ENCODE data around the gene FGR.

Gene FGR

DNA sequence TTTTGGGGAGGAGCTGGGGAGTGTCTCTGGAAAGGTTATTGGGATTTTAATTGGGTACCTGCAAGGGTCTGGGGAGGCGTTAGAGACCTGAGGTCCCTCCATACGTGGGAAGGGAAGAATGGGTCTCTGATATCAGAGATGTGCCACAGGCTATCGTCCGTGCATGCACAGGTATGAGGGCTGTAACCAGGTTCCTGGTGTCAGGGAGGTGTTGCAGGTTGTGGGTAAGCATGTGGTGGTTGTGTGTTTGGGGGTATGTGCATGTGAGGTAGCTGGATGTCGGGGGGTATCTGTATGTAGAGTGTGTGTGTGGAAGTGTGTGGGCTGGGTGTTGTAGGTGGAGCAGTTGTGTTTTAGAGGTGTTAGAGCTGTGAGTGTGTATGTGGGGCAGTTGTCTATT, 39.4 kb downstream of the FGR start:
- no peaks in the 10 kb centered on the region; the same call in 1 of the 2 replicates for H4K20me1 ChIP-seq (ENCODE audit: low read depth, low read length)
- H3K4me2 ChIP-seq (ENCODE audit: low read depth, low read length, poor library complexity, severe bottlenecking) = no peak overlapping the region

DNA sequence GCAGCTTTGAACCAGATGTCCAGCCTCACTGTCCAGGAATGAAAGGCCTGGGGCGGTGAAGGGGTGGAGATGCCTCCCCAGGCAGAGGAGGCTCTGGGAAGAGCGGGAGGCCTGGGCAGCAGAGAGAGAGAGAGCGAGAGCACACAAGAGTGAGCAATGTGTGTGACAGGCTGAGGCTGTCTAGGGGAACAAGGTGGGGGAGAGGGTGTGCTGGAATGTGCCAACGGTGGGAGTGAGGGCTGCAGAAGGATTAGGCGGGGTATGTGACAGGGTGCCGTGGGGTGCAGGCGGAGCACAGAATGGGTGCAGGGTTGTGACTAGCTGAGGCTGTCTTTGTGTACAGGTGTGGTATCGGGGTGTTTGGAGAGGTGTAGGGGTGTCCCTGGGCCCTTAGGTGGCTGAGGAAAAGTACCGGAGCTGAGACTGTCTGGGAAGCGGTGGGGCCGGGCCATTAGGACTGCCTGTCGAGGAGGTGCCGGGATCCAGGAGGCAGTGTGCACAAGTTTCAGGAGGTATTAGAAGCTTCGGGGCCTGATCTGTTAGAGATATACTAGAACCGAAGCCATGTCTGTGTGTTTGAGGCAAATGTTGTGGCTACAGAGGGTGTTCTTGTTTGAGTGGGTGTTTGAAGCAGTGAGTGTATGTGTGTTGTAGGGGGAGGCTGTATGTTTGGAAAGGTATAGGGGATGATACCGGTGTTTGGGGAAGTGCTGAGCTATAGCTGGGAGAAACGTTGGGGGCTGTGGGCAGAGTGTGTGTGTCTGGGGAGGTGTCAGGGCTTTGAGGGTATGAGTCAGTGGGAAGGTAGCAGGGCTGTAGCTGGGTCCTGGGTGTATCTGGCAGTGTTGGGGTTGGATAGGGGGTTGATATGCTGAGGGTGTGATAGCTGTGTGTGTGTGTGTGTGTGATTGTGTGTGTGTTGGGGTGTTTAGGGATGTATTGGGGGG, 40.1 kb downstream of the FGR start:
- H3K27ac ChIP-seq (ENCODE audit: low read depth, low read length) = no peak overlapping the region
- H3K36me3 ChIP-seq (ENCODE audit: low read length) = no peaks in the 10 kb centered on the region
- H3K9ac ChIP-seq (ENCODE audit: low read length) = no peak overlapping the region
- no peak overlapping the region for H3K4me2 ChIP-seq (ENCODE audit: low read depth, low read length, poor library complexity, severe bottlenecking)
- TF ChIP-seq, protein P1, sequence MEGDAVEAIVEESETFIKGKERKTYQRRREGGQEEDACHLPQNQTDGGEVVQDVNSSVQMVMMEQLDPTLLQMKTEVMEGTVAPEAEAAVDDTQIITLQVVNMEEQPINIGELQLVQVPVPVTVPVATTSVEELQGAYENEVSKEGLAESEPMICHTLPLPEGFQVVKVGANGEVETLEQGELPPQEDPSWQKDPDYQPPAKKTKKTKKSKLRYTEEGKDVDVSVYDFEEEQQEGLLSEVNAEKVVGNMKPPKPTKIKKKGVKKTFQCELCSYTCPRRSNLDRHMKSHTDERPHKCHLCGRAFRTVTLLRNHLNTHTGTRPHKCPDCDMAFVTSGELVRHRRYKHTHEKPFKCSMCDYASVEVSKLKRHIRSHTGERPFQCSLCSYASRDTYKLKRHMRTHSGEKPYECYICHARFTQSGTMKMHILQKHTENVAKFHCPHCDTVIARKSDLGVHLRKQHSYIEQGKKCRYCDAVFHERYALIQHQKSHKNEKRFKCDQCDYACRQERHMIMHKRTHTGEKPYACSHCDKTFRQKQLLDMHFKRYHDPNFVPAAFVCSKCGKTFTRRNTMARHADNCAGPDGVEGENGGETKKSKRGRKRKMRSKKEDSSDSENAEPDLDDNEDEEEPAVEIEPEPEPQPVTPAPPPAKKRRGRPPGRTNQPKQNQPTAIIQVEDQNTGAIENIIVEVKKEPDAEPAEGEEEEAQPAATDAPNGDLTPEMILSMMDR (IDR thresholded peaks at IDR 0.05; ENCODE audit: insufficient read depth, low read length, poor library complexity, severe bottlenecking) = no peak
- TF ChIP-seq EZH2phosphoT487 (conservative IDR thresholded peaks at IDR 0.05; ENCODE audit: low read length) = no peak
- no peak overlapping the region for H2AFZ ChIP-seq (ENCODE audit: low read depth, low read length, severe bottlenecking)
- H3K79me2 ChIP-seq (ENCODE audit: insufficient read depth, low read length) = 0 out of 2 replicates have a peak, but pooled peaks cover 7% of the 10 kb centered on the region
- no peaks in the 10 kb centered on the region for H3K27me3 ChIP-seq (ENCODE audit: low read length)
- H4K20me1 ChIP-seq (ENCODE audit: low read depth, low read length) = no peaks in the 10 kb centered on the region; the same call in 1 of the 2 replicates
- no peaks in the 10 kb centered on the region for H3F3A ChIP-seq (ENCODE audit: insufficient read depth)
- H3K9me3 ChIP-seq (ENCODE audit: insufficient read depth, low read length) = no peaks in the 10 kb centered on the region
- H3K9me2 ChIP-seq (replicated peaks; ENCODE audit: insufficient read depth, low read length) = no peaks in the 10 kb centered on the region
- H3K4me3 ChIP-seq (ENCODE audit: insufficient read depth, low read length, poor library complexity, severe bottlenecking) = no peak overlapping the region

More for the DNA sequence above, 39.4 kb downstream of the FGR start:
- no peaks in the 10 kb centered on the region for H3K27me3 ChIP-seq (ENCODE audit: low read length)
- no peaks in the 10 kb centered on the region for H3K36me3 ChIP-seq (ENCODE audit: low read length)
- H3K9ac ChIP-seq (ENCODE audit: low read length) = no peak overlapping the region
- H2AFZ ChIP-seq (ENCODE audit: low read depth, low read length, severe bottlenecking) = no peak overlapping the region
- H3K9me3 ChIP-seq (ENCODE audit: insufficient read depth, low read length) = no peaks in the 10 kb centered on the region
- peaks cover 14% of the 10 kb centered on the region; the same call in 1 of the 2 replicates for H3K79me2 ChIP-seq (ENCODE audit: insufficient read depth, low read length)
- no peaks in the 10 kb centered on the region for H3F3A ChIP-seq (ENCODE audit: insufficient read depth)
- H3K27ac ChIP-seq (ENCODE audit: low read depth, low read length) = no peak overlapping the region
- no peak for TF ChIP-seq EZH2phosphoT487 (conservative IDR thresholded peaks at IDR 0.05; ENCODE audit: low read length)
- H3K9me2 ChIP-seq (replicated peaks; ENCODE audit: insufficient read depth, low read length) = no peaks in the 10 kb centered on the region
- no peak overlapping the region for H3K4me3 ChIP-seq (ENCODE audit: insufficient read depth, low read length, poor library complexity, severe bottlenecking)

DNA sequence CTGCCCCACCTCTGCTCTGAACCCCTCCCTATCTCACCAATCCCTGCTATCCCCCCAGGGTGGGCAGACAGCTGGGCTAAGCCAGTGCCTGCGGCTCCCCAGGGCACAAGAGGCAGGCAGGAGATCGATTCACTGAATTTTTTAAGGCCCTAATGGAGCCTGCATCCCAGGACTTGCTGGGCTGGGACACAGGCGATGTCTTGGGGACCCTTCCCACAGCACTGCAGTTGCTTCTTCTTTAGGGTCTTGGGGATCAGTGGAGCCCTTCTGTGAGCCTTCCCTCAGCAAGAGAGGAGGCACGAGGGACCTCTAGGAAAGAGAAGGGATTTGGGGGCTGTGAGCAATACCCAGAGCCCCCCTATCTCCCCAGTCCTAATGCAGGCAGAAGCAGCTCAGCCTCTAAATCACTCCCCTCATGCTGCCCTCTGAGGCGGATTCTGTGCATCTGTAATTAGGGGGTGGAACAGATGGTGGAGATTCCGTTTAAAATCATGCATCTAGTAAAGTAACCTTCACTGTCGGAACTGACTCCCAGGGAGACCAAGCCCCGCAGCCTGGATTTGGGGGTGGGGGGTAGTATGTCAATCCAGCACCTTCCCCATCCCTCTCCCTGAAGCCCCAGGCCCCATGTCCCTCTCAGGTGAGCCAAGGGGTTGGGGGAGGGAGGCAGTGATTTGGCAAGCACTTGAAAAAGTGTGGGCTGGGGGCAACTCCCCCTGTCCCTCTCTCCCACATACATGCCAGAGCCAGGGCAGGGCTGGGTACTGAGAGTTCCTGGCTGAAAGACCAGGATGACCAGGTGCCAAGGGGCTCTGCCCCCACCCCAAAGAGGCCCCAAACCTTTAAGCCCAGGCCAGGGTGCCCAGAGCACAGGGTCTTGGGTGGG, 41.1 kb downstream of the FGR start:
- no peaks in the 10 kb centered on the region for H3K79me2 ChIP-seq (ENCODE audit: insufficient read depth, low read length)
- H3K9me3 ChIP-seq (ENCODE audit: insufficient read depth, low read length) = no peaks in the 10 kb centered on the region
- no peaks in the 10 kb centered on the region; the same call in 1 of the 2 replicates for H4K20me1 ChIP-seq (ENCODE audit: low read depth, low read length)

More for the DNA sequence above, 41.1 kb downstream of the FGR start:
- Histone ChIP-seq H3K4me2 (ENCODE audit: low read depth, low read length, poor library complexity, severe bottlenecking) (no peak overlapping the region), H3K9me2 (replicated peaks; ENCODE audit: insufficient read depth, low read length) (no peaks in the 10 kb centered on the region), H3K4me3 (ENCODE audit: insufficient read depth, low read length, poor library complexity, severe bottlenecking) (no peak overlapping the region), H2AFZ (ENCODE audit: low read depth, low read length, severe bottlenecking) (no peak overlapping the region), H3K27me3 (ENCODE audit: low read length) (no peaks in the 10 kb centered on the region), H3K9ac (ENCODE audit: low read length) (no peak overlapping the region), H3F3A (ENCODE audit: insufficient read depth) (no peaks in the 10 kb centered on the region), H3K36me3 (ENCODE audit: low read length) (no peaks in the 10 kb centered on the region), H3K27ac (ENCODE audit: low read depth, low read length) (no peak overlapping the region)
- no peak for TF ChIP-seq EZH2phosphoT487 (conservative IDR thresholded peaks at IDR 0.05; ENCODE audit: low read length)
- TF ChIP-seq, protein P1 (IDR thresholded peaks at IDR 0.05; ENCODE audit: insufficient read depth, low read length, poor library complexity, severe bottlenecking) = no peak

Measured in SU-DHL-6 (cell line).